NCI-H1436 (cell line): ENCODE data around the gene FOXR1.

ENCODE experiments used
- DNase-seq: peaks from one replicate; lab custom pipeline; 2025; lab: John Stamatoyannopoulos, UW

The FOXR1 gene

GRCh38 chr11:118971646-118972045, at the start of gene FOXR1:
Gene FOXR1 (plus strand): TSS chr11:118971761. CDS start chr11:118971932, 171 bp downstream.
- no peak for DNase-seq

DNA sequence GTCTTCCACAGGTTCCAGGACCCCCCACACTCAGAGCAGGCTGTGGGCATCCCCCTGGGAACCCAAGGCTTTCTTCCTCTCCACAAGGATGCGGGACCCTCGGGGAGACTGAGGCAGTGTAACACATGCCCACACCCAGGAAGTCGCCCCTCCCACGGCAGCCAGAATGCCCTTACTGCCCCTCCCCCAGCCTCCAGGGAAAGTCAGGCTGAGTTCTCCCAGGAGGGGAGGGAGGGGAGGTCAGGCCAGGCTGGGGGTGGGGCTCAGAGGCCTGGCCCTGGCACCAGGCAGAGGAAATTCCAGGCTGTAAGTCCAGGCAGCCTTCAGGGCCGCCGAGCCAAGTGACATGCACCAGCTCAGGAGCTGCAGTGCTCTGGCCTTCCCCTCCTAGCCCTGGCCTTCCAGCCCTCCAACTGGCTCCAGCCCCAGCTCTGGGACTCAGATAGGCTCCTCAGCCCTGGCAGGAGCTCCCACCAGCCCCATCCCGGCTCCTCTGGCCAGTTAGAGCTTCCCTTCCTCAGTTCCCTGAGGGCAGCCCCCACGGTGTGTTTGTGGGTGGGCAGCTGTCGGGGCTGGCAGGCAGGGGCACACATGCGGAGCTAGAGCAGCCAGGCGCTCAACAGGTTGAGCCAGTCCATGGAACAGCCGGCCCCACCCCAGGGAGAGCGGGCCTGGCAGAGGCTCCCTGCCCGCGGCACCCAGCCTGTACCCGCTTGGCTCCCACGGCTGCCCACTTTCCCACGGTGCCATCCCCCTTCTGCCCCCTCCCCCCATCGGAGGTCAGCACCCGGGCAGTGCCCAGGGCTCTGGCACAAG, 49.4 kb upstream of the FOXR1 start:
- no peak for DNase-seq

GRCh38 chr11:118922745-118923627, 48.6 kb upstream of the FOXR1 start:
- DNase-seq = no peak

DNA sequence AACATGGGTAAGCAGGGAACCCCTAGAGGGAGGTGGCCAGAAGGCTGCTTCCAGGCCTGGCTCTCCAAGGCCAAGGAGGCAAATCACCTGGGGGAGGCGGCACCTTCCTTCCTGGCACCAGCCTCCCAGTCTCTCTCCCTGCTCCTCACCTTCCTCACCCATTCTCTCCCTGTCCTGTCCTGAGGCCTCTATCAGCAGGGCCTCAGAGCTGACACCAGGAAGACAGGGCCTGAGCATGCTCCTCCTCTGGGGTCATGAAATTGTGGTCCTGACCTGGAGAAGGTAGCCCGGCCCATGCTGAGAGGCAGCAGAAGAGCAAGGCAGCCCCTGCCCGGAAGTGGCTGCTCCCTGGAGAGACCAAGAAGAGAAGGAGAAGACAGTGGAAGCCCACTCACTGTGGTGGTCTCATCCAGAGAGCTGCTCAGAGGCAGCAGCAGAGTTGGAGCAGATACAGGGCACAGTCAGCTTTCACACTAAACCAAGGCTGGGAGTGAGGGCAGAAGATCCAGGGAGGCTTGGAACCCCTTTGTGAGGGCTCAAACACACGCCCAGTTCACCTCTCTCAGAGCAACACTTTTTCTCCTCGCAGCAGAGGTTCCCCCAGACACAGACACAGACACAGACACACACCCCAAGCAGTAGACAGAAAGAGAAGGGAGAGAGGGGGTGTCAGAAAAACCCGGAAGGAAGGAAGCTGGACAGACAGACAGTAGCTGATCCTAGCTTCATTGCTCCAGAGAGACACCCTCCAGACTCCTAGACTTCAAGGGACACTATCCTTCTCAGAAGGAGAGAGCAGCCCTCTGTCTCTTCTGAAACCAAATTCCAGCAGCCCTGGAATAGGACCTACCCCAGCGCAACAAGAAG, 47.6 kb upstream of the FOXR1 start:
- DNase-seq = no peak

DNA sequence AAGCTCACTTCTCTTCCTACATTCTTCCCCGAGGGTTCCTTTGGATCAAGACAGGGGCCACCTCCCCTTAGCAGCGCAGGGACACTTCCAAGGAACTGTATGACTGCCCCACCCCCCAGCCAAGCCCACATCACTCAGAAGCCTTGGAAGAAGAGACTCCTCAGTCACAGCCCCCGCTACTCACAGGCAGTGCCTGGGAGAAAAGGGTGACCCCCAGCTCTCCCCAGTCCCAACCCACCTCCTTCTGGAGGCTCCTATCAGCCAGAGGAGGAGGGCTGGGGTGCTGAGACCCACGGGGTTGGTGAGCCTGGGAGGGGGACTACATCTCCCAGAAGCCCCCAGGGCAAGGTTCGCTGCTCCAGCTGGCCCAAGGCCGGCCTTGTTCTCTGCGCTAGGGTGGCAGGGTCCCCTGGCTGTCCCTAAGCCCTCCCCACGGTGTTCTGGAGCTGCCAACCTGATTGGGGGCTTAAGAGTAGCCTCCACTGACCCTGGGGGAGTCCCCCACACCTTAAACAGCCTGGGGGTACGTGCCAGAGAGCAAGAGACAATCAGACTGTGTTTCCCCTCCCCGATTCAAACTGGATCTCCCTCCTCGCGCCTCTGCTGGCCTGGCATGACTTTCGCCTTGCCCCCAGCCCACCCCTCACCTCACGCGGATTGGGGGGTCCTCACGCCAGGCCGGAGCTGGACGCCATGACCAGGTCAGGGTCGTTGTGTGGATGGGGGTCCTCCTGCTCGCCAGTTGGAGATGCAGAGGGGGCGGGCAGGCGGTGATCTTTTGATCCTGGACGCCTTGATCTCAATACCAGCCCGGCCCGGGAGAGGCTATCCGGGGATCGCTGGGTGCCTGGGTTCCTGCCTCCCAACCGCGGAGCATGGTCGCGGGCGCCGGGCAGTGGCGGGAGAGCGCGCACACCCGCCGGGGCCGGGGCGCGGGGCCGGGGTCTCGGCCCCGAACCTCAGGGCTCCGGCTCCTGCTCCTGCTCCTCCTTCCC, 46.7 kb upstream of the FOXR1 start:
- peak; percentile 17 for DNase-seq

DNA sequence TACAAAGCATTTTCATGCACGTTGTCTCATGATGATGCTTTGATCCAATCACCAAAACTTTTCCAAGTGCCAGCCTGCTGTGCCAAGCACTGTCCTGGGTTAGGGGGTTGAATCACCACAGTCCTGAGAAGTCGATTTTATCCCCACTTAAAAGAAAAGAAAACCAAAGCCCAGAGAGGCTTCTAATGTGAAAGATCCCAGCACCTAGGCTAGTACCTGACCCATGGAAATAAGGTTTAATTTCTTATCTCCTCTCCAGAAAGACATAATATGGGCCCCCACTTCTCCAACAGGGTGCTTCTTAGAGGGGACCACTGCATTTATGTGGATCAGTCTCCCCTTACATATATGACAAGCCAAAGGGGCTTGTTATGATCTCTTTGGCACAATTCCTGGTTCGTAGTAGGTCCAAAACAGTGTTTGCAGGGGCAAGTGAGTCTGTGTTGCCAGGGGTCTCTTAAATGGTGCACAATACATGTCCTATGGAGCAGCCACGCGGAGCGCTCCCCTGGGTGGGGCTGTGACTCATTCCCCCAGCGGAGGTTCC, 43.9 kb upstream of the FOXR1 start:
- DNase-seq = no peak

GRCh38 chr11:118928101-118928869, 43.3 kb upstream of the FOXR1 start:
- DNase-seq = peak; percentile 88

DNA sequence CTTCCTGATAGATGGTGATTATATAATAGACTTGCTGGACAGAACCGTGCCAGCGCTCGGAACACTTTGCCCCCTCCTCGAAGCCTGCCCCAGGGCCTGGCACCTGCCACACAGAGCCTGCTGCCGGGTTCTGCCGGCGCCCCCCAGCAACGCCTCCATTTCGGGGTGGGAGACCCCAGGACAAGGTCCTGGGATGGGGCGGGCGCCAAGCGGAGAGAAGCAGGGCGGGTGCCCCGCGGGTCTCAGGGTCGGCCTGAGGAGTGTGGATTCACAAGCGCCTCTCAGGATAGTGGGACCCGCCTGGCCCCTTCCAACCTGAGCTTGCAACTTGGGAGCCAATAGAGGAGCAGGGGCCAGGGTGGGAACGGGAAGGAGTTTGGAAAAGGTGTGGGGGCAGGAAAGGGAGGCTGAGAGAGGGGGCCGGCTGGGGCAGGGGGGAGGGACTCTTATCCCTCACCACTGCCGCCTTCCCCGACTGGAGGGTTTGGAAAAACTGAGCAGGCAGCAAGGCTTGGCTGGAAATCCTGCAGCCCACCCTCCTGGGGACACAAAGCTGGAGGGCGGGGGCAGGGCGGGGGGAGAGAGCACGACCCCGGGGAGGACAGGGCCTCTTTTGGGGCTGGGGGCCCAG, 42.6 kb upstream of the FOXR1 start:
- DNase-seq = peak; percentile 48

- DNase-seq = peak; percentile 76
These were observed 42.0 kb upstream of the FOXR1 start for GRCh38 chr11:118929501-118930093.

GRCh38 chr11:118930094-118930712, 41.4 kb upstream of the FOXR1 start:
- DNase-seq = peak; percentile 86

- no peak for DNase-seq
These were observed 40.0 kb upstream of the FOXR1 start for GRCh38 chr11:118931571-118931970.

DNA sequence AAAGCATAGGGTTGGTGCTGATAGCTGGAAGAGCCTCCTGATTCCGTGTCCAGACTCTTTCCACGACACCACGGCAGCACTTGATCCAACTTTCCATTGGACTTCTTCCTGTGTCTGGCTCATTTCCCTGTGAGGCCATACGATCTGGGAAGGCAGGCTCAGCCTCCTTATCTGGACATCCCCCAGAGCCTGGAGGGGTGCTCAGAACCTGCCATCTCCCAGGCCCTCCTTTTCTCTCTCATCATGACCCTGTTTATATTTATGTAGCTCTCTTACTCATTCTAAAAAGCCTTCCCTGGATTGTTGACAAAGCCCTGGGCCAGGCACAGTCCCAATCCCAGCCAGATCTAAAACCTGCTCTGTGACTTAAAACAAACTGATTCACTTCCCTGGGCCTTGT, 38.1 kb upstream of the FOXR1 start:
- DNase-seq = no peak

DNA sequence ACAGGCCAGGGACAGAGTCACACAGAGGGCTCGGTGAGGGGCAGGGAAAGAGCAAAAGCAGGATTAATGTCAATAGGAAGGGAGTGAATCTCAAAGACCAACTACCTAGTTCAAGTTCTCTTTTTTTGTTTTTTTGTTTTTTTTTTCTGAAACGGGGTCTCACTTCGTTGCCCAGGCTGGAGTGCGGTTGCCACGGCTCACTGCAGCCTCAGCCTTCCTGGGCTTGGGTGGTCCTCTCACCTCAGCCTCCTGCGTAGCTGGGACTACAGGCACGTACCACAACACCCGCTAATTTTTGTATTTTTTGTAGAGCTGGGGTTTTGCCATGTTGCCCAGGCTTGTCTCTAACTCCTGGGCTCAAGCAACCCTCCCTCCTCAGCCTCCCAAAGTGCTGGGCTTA, 36.2 kb upstream of the FOXR1 start:
- DNase-seq = no peak

DNA sequence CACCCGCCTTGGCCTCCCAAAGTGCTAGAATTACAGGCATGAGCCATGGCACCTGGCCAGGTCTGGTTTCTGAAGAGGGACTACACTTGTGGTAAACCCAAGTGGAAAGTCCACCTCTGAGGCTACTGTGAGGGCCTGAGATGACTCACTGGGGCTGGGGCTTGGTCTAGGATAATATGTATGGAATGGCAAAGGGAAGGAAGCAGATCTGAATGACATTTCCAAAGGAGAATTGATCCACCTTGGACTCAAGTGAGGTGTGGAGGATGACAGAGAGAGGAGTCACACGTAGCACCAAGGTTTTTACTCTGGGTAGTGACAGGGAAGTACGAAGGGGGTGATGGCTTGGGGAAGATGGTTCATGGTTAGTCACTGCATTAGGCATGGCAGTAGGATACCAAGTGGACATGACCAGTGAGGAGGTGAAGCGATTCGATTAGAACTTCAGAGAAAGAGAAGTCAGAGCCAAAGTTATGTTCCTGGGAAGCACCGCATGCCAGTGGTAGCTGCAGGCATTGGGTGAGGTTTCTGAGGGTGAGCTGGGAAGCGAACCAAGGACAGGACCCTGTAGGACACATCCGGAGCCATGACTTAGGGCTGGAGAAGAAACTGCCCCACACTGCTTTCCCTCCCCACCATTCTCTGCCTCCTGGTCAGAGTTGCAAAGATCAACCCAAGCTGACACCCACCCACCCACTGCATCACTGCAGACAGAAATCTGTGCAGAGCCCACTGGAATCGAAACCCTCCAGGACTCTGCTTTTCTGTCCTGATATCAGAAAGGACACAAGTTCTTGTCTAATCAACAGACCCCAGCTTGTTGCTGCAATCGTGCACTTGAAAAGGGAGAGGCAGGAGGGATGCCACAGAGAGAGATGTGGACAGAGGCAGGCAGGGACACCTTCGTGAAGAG, 32.8 kb upstream of the FOXR1 start:
- no peak for DNase-seq

- DNase-seq = no peak
These were observed 32.1 kb upstream of the FOXR1 start for GRCh38 chr11:118939404-118939915.

GRCh38 chr11:118939953-118940598, 31.5 kb upstream of the FOXR1 start:
- no peak for DNase-seq

DNA sequence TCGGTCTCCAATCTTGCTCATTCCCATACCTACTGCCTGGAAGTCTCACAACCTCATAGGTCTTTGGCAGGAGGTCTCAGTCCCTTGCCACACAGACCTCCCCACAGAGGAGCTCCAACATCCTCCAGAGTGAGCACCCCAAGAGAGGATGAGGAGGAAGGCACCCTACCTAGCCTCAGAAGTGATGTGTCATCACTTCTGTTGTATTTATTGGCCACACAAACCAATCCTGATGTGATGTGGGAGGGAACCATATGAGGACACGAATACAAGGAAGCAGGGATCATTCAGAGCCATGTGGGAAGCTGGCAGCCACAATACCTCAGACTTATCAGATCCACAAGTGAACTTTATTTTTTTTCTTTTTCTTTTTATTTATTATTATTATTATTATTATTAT, 24.5 kb upstream of the FOXR1 start:
- DNase-seq = no peak
